Measurements from ENCODE around the gene CCDC59. TPM values are rescaled to one million over a fixed set of nuclear protein-coding genes. Genes with fewer than 3 reads are reported as not detected.

CCDC59 gene
- total and polyA plus RNA-seq, 8 donors, result 12.0 to 29.2 (median 16.6) TPM

- Histone ChIP-seq H3K27me3 (no peaks in the 10 kb centered on the region), H3K4me1 (no peaks in the 10 kb centered on the region), H3K27ac (no peak overlapping the region), H3K4me3 (no peak overlapping the region), H3K36me3 (no peaks in the 10 kb centered on the region), H3K9me3 (no peaks in the 10 kb centered on the region)
- FAIRE-seq, result peak; percentile 89
- peak in 2 of 4 donors; percentile 52 to 56 for ATAC-seq
- 6 to 10% methylated on average over 1 of the region's 1 CpG for WGBS, 2 donors
- peak in 2 of 4 donors; percentile 30 to 43 for TF ChIP-seq CTCF (IDR thresholded peaks at IDR 0.05)
- no peak for DNase-seq
- intact Hi-C loops (cut with DNase I), result loop anchor here in 2 of 3 donors (5.0 to 10.0 kb wide), 2 partner anchors 682 to 685 kb away; no protein-coding TSS in a partner anchor
These were observed 31.2 kb downstream of the CCDC59 start for GRCh38 chr12:82326905-82327503.

- no peak for FAIRE-seq
- Histone ChIP-seq H3K36me3 (no peaks in the 10 kb centered on the region), H3K27ac (no peak overlapping the region), H3K4me1 (no peaks in the 10 kb centered on the region), H3K4me3 (no peak overlapping the region), H3K9me3 (no peaks in the 10 kb centered on the region), H3K27me3 (no peaks in the 10 kb centered on the region)
- DNase-seq, result no peak
- intact Hi-C loops (cut with DNase I), result loop anchor here in 2 of 3 donors (5.0 to 10.0 kb wide), 2 partner anchors 681 to 683 kb away; no protein-coding TSS in a partner anchor
- ATAC-seq, result no peak
- WGBS, 2 donors, result 57 to 72% methylated on average over 4 of the region's 4 CpGs
- no peak for TF ChIP-seq CTCF (IDR thresholded peaks at IDR 0.05)
These were observed 32.4 kb downstream of the CCDC59 start for GRCh38 chr12:82325540-82326336.

- H3K27ac ChIP-seq, result no peak overlapping the region
- no peaks in the 10 kb centered on the region for H3K36me3 ChIP-seq
- intact Hi-C loops (cut with DNase I), result no loop called here
- H3K4me1 ChIP-seq, result no peaks in the 10 kb centered on the region
- ATAC-seq (no peak), FAIRE-seq (no peak), DNase-seq (no peak)
- 64 to 72% methylated on average over 1 of the region's 1 CpG for WGBS, 2 donors
- no peak overlapping the region for H3K4me3 ChIP-seq
- no peaks in the 10 kb centered on the region for H3K27me3 ChIP-seq
- no peaks in the 10 kb centered on the region for H3K9me3 ChIP-seq
- no peak for TF ChIP-seq CTCF (IDR thresholded peaks at IDR 0.05)
These were observed 38.9 kb downstream of the CCDC59 start for GRCh38 chr12:82319276-82319675.

GRCh38 chr12:82314406-82314892 lies 43.7 kb downstream of the CCDC59 start:
- peak overlapping the region in 1 of 4 donors; percentile 18 for H3K4me3 ChIP-seq
- H3K36me3 ChIP-seq, result no peaks in the 10 kb centered on the region
- 31 to 32% methylated on average over 8 of the region's 8 CpGs for WGBS, 2 donors
- no peak for FAIRE-seq
- peak; percentile 47 to 62 (median 54) for DNase-seq
- peak; percentile 53 to 93 (median 69) for ATAC-seq
- H3K9me3 ChIP-seq, result no peaks in the 10 kb centered on the region
- TF ChIP-seq CTCF (IDR thresholded peaks at IDR 0.05), result no peak
- intact Hi-C loops (cut with DNase I), result no loop called here
- H3K4me1 ChIP-seq, result no peaks in the 10 kb centered on the region
- no peak overlapping the region for H3K27ac ChIP-seq
- no peaks in the 10 kb centered on the region for H3K27me3 ChIP-seq

Other genes with a start within 250 kb of the CCDC59 start
- gene METTL25, start 142 bp upstream of the CCDC59 start, total RNA-seq, result 1 to 10 TPM; 3.5 to 9.5 (median 6.1) TPM
- gene METTL25, start 142 bp upstream of the CCDC59 start, polyA plus RNA-seq, result 1 to 10 TPM; 5.6 to 6.4 TPM